Trophoblast cell (in vitro differentiated cells and primary cell): ENCODE results near the gene RALGDS.

Source experiments
- DNase-seq, 2 donors: peaks; one replicate each; pipeline ENCODE4 v3.0.0-alpha.2; 2016
- H2AFZ ChIP-seq: 2 replicates; pipeline ENCODE4 v1.6.1; 2013; ENCODE audit warnings: low read length, moderate library complexity, mild to moderate bottlenecking; ENCODE audit not compliant: insufficient read depth, poor library complexity
- H2AK5ac ChIP-seq: 2 replicates; pipeline ENCODE4 v1.6.1; 2013; ENCODE audit warnings: mild to moderate bottlenecking, low read length
- H2BK120ac ChIP-seq: 2 replicates; pipeline ENCODE4 v1.6.1; 2013; ENCODE audit warnings: low read length, mild to moderate bottlenecking, moderate library complexity; ENCODE audit not compliant: insufficient read depth, poor library complexity
- H2BK12ac ChIP-seq: 2 replicates; pipeline ENCODE4 v1.6.1; 2013; ENCODE audit warnings: mild to moderate bottlenecking, low read length, moderate library complexity
- H2BK5ac ChIP-seq: 2 replicates; pipeline ENCODE4 v1.6.1; 2013; ENCODE audit warnings: low read length, low read depth, moderate library complexity, mild to moderate bottlenecking; ENCODE audit not compliant: poor library complexity
- H3K14ac ChIP-seq: 2 replicates; pipeline ENCODE4 v1.6.1; 2013; ENCODE audit warnings: mild to moderate bottlenecking, low read length
- H3K18ac ChIP-seq: 2 replicates; pipeline ENCODE4 v1.6.1; 2013; ENCODE audit warnings: mild to moderate bottlenecking, low read length
- H3K23ac ChIP-seq: 2 replicates; pipeline ENCODE4 v1.6.1; 2013; ENCODE audit warnings: low read length
- H3K27ac ChIP-seq: 2 replicates; pipeline ENCODE4 v1.5.1; 2013; ENCODE audit warnings: low read depth, mild to moderate bottlenecking, inconsistent platforms, low read length, moderate library complexity
- H3K27me3 ChIP-seq: 2 replicates; pipeline ENCODE4 v1.6.1; 2013; ENCODE audit warnings: inconsistent platforms, mild to moderate bottlenecking, low read length, moderate library complexity; ENCODE audit not compliant: insufficient read depth
- H3K36me3 ChIP-seq, 2 experiments: 1 replicate in 1 of 2; 2 replicates in 1 of 2; pipeline ENCODE4 v1.6.1; 2013; ENCODE audit warnings: low read length in 2 of 2, mild to moderate bottlenecking in 2 of 2, moderate library complexity in 1 of 2; ENCODE audit not compliant: insufficient read depth in 2 of 2, control insufficient read depth in 1 of 2
- H3K4ac ChIP-seq: 2 replicates; pipeline ENCODE4 v1.6.1; 2013; ENCODE audit warnings: low read depth, mild to moderate bottlenecking, low read length, moderate library complexity
- H3K4me1 ChIP-seq, 2 experiments: 1 replicate in 1 of 2; 2 replicates in 1 of 2; pipeline ENCODE4 v1.6.1; 2013; ENCODE audit warnings: low read length in 2 of 2, mild to moderate bottlenecking in 2 of 2, moderate library complexity in 1 of 2; ENCODE audit not compliant: insufficient read depth in 2 of 2, control insufficient read depth in 1 of 2
- H3K4me2 ChIP-seq: 2 replicates; pipeline ENCODE4 v1.6.1; 2013; ENCODE audit warnings: inconsistent platforms, mild to moderate bottlenecking, low read length, moderate library complexity
- H3K4me3 ChIP-seq: 2 replicates; pipeline ENCODE4 v1.5.1; 2013; ENCODE audit warnings: mild to moderate bottlenecking, low read depth, low read length, inconsistent platforms
- H3K79me1 ChIP-seq: one replicate; pipeline ENCODE4 v1.6.1; 2013; ENCODE audit warnings: low read length
- H3K79me2 ChIP-seq: 2 replicates; pipeline ENCODE4 v1.6.1; 2013; ENCODE audit warnings: low read length, mild to moderate bottlenecking; ENCODE audit not compliant: control insufficient read depth, insufficient read depth, poor library complexity
- H3K9ac ChIP-seq: 2 replicates; pipeline ENCODE4 v1.6.1; 2013; ENCODE audit warnings: mild to moderate bottlenecking, low read length
- H3K9me3 ChIP-seq: 2 replicates; pipeline ENCODE4 v1.6.1; 2013; ENCODE audit warnings: low read depth, mild to moderate bottlenecking, control low read depth, inconsistent platforms, low read length; ENCODE audit not compliant: insufficient read depth
- H4K12ac ChIP-seq: 2 replicates; pipeline ENCODE4 v1.6.1; 2013; ENCODE audit warnings: low read depth, mild to moderate bottlenecking, low read length, moderate library complexity
- H4K8ac ChIP-seq: 2 replicates; pipeline ENCODE4 v1.6.1; 2013; ENCODE audit warnings: low read depth, mild to moderate bottlenecking, low read length, moderate library complexity
- H4K91ac ChIP-seq: one replicate; pipeline ENCODE4 v1.6.1; 2013; ENCODE audit warnings: low read depth, mild to moderate bottlenecking, low read length, moderate library complexity
- WGBS: extraction: QIAGEN DNeasy Blood & Tissue Kit; methylation state at CpG from one replicate; pipeline ENCODE4 v1.1.7; 2013; ENCODE audit warnings: missing lambda C conversion rate; ENCODE audit not compliant: insufficient read length, insufficient coverage; ENCODE audit errors: extremely low coverage; 5-methylcytosine and 5-hydroxymethylcytosine counted together

The RALGDS gene

GRCh38 chr9:133116346-133117231 is 4.5 kb downstream of the RALGDS start:
- no peak overlapping the region for H3K4me2 ChIP-seq
- H3K4me3 ChIP-seq: no peak overlapping the region
- H2BK12ac ChIP-seq: no peak overlapping the region
- H3K9me3 ChIP-seq: peaks cover 3% of the 10 kb centered on the region
- H3K36me3 ChIP-seq: peaks cover 0 to 3% of the 10 kb centered on the region in 2 experiments
- H3K79me1 ChIP-seq: peaks cover 5% of the 10 kb centered on the region
- H4K8ac ChIP-seq: no peak overlapping the region
- H2BK120ac ChIP-seq: no peak overlapping the region
- H2BK5ac ChIP-seq: no peak overlapping the region
- H2AFZ ChIP-seq: no peak overlapping the region
- H4K12ac ChIP-seq: no peak overlapping the region
- H3K4me1 ChIP-seq: peaks cover 30 to 41% of the 10 kb centered on the region in 2 experiments
- no CpG with 5 or more reads among the region's 20 CpGs for WGBS
- H3K4ac ChIP-seq: no peak overlapping the region
- no peaks in the 10 kb centered on the region for H3K27me3 ChIP-seq
- no peak overlapping the region for H4K91ac ChIP-seq
- H3K9ac ChIP-seq: no peak overlapping the region
- H3K27ac ChIP-seq: no peak overlapping the region
- H3K79me2 ChIP-seq: peaks cover 6% of the 10 kb centered on the region
- H3K18ac ChIP-seq: peak overlapping the region; percentile 26
- no peak overlapping the region for H2AK5ac ChIP-seq
- H3K14ac ChIP-seq: no peak overlapping the region
- H3K23ac ChIP-seq: no peak overlapping the region
- DNase-seq: no peak

DNA sequence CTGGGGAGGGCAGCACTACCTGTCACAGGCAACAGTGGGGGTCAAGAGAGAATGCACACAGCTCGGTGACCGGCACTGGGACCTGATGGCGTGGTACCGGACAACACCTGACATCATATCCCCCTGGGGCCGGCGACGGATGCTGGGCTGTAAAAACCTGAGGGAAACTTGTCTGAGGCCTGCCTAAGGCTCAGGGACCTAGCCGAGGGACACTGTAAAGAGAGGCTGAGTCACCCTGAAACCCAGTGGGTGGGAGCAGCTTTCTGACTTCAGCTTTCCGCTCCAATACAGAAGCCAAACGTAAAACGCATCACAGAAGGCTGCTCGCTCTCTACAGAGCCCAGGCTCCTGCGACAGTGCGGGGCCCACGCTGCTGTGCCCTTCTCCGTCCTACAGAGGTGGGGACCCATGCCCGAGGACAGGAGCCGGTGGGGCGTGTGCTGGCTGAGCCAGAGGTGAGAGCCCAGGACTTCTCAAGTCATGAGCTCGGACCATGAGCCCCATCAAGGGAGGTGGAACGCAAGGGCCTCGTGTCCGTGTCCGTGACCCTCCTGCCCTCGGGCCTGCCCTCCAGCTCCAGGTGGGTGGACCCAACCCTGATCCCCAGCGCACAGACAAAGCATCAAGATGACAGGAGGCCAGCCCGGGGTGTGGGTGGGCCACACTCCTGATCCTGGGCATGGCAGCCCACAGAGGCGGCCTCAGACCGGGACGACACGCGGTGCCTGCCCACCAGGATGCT is 5.3 kb downstream of the RALGDS start:
- Histone ChIP-seq H4K8ac (no peak overlapping the region), H2BK120ac (no peak overlapping the region), H3K79me2 (peaks cover 4% of the 10 kb centered on the region), H3K9ac (no peak overlapping the region), H3K9me3 (no peaks in the 10 kb centered on the region), H3K4me3 (no peak overlapping the region), H4K12ac (no peak overlapping the region), H2AFZ (no peak overlapping the region), H3K4ac (no peak overlapping the region), H3K36me3 (peaks cover 2 to 3% of the 10 kb centered on the region in 2 experiments), H3K79me1 (peaks cover 3% of the 10 kb centered on the region), H3K14ac (no peak overlapping the region), H2AK5ac (no peak overlapping the region), H2BK5ac (no peak overlapping the region), H3K4me2 (no peak overlapping the region), H3K23ac (no peak overlapping the region), H3K27ac (no peak overlapping the region), H3K4me1 (peaks cover 27 to 37% of the 10 kb centered on the region in 2 experiments), H3K27me3 (no peaks in the 10 kb centered on the region), H4K91ac (no peak overlapping the region), H2BK12ac (no peak overlapping the region), H3K18ac (peak overlapping the region; percentile 4)
- no CpG with 5 or more reads among the region's 32 CpGs for WGBS
- DNase-seq: peak; percentile 65 to 80

DNA sequence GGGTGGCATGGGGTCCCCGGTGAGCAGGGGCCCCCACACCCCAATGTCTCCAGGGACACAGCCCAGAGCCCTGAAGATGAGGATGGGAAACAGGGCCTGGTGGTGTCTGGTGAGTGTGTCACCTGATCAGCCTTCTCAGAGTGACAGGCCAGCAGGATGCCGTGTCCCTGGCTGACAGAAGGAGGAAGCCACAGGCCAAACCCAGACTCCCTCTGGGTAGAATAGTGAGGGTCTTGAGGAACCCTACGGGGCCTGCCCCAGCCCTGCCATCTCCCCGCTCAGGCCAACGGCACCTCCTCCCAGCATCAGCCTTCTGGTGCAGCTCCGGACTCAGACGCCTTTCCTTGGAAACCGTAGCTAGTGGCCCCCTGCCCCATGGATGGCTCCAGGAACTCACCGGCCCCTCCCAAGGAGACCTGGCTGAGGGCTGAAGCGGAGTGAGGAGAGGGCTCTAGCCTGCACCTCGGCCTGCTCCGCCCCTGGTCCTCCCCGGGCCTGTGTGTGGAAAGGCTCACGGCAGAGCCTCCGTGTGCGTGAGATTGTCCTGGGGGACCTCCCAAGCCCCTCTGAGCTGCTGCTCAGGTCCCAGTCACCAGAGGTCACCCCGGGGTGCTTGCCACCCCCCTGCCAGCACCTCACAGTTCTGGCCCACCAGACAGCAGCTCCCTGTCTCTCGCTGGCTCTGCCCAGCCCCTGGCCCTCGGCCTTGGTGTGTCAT is 6.0 kb downstream of the RALGDS start:
- H3K4me3 ChIP-seq: no peak overlapping the region

More for the DNA sequence above, 6.0 kb downstream of the RALGDS start:
- H3K79me1 ChIP-seq: no peaks in the 10 kb centered on the region
- WGBS: no CpG with 5 or more reads among the region's 19 CpGs
- H4K12ac ChIP-seq: no peak overlapping the region
- no peak overlapping the region for H3K18ac ChIP-seq
- H3K4me2 ChIP-seq: no peak overlapping the region
- no peak overlapping the region for H2BK12ac ChIP-seq
- H3K4me1 ChIP-seq: peaks cover 22 to 31% of the 10 kb centered on the region in 2 experiments
- H2AFZ ChIP-seq: no peak overlapping the region
- DNase-seq: no peak
- H3K14ac ChIP-seq: no peak overlapping the region
- H2AK5ac ChIP-seq: no peak overlapping the region
- no peak overlapping the region for H3K9ac ChIP-seq
- H3K27ac ChIP-seq: no peak overlapping the region
- no peak overlapping the region for H4K91ac ChIP-seq
- H3K9me3 ChIP-seq: no peaks in the 10 kb centered on the region
- peaks cover 7 to 8% of the 10 kb centered on the region in 2 experiments for H3K36me3 ChIP-seq
- no peak overlapping the region for H2BK5ac ChIP-seq
- H3K23ac ChIP-seq: no peak overlapping the region
- H3K27me3 ChIP-seq: no peaks in the 10 kb centered on the region
- no peak overlapping the region for H3K4ac ChIP-seq
- no peak overlapping the region for H2BK120ac ChIP-seq
- H3K79me2 ChIP-seq: no peaks in the 10 kb centered on the region
- H4K8ac ChIP-seq: no peak overlapping the region
